Left forelimb (tissue), 1 donor: ENCODE data around the gene RRH.
"Not testable (repeated sequence)": the region's sequence is repeated elsewhere in the genome, so short reads cannot be mapped to it uniquely, and the experiment has no call there.

Source experiments
- DNase-seq: peaks from one replicate; pipeline ENCODE4 v3.0.0-alpha.2; 2018; ENCODE audit warnings: low spot score

Gene RRH, protein sequence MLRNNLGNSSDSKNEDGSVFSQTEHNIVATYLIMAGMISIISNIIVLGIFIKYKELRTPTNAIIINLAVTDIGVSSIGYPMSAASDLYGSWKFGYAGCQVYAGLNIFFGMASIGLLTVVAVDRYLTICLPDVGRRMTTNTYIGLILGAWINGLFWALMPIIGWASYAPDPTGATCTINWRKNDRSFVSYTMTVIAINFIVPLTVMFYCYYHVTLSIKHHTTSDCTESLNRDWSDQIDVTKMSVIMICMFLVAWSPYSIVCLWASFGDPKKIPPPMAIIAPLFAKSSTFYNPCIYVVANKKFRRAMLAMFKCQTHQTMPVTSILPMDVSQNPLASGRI

DNA sequence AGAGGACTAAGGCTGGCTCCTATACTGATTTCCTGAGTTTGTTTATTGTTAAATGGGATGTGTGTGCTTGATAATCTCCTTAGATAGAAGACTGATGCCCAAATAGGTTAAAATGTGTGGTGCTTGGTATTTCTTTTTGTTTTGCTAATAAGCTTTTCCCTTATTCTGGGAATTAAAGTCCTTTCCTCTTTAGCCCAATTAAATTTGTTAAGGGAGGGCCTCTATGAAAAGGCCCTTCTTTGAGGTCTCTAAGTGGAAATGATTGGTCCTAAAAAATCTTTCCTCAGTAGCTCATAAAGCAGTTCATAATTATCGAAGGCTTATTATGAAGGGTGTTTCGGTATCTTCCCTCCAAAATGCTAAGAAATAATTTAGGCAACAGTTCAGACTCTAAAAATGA is at the start of gene RRH:
Gene RRH, plus strand, starts transcription at position 301 of the 400 bp plus-strand sequence. Its CDS starts 56 bp downstream, at position 357.
- DNase-seq, result no peak

DNA sequence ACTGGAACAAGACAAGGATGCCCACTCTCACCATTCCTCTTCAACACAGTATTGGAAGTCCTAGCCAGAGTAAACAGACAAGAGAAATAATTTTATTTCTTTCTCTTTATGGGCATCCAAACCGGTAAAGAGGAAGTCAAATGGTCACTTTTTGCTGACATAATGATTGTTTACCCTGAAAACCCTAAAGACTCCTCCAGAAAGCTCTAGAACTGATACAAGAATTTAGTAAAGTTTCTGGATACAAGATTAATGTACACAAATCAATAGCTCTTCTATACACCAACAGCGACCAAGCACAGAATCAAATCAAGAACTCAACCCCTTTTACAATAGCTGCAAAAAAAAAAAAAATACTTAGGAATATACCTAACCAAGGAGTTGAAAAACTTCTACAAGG is 45.7 kb upstream of the RRH start:
- DNase-seq, result not testable (repeated sequence)

DNA sequence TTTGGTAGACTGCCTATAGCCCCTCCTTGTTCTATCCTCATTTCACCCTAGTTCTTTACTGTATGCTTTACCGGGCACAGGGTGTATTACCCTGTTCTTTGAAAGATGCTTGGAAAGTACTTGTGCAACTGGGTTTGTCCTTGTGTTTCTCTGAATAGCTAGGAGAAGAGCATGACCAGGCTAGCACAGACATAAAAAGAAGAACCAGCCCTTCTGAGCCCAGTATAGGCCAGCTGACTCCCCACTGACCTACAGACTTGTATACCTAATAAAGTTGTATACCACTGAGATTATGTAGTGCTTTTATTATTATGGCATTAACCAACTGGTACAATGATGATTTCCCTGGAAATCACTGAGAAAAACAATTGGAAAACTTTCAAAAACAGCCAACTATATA is 40.9 kb upstream of the RRH start:
- DNase-seq, result no peak

DNA sequence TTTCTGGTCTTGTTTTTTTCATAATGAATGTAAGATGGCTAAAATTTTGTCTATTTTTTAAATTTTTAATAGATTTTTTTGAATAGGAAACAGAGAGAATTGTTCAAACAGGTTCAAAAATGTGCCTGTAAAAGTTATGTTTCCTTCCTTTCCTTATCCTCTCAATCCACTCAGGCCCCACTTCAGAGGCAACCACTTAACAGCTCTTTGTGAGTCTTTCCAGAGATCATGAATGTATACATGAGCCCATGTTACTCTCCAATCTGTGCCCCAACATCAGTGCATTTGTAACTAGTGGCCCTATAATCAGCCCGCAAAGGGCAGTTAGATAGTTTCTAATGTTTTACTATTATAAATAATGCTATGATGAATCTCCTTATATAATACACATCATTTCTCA is 40.0 kb upstream of the RRH start:
- DNase-seq, result no peak

DNA sequence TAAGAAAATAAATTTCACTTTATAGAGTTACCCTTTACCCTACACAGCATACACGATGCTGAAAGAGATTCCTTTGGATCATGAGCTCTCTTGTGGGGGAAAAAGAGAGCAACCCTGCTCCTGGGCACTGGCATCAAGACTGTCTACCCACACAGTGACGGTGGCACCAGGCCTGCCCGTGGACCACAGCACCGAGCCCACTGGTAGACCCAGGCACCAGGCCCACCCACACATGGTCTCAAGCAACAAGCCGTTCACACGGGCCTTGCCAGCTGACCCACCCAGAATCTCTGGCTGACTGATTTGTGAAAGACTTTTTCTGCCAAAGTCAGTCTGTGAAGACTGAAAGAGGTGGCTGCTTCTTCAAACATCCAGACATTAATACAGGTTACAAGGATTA is 32.7 kb upstream of the RRH start:
- DNase-seq, result no peak

DNA sequence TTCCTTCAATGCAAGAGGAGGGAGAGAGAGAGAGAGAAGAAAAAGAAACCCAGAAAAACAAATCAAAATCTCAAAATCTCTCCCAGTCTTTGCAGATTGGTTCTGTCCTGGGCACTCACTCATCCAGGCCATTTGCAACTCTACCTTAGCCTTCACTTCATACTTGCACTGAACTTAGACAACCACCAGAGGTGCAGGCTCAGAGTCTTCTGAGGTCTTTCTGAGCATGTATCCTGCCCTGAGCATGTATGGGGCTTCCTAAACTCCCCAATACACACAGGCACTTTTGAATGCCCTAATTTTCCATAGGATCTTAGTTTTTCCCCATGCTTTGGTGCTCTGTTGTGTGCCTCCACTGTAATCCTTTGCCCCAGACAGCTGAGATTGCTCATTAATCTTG is 28.9 kb upstream of the RRH start:
- DNase-seq, result no peak

DNA sequence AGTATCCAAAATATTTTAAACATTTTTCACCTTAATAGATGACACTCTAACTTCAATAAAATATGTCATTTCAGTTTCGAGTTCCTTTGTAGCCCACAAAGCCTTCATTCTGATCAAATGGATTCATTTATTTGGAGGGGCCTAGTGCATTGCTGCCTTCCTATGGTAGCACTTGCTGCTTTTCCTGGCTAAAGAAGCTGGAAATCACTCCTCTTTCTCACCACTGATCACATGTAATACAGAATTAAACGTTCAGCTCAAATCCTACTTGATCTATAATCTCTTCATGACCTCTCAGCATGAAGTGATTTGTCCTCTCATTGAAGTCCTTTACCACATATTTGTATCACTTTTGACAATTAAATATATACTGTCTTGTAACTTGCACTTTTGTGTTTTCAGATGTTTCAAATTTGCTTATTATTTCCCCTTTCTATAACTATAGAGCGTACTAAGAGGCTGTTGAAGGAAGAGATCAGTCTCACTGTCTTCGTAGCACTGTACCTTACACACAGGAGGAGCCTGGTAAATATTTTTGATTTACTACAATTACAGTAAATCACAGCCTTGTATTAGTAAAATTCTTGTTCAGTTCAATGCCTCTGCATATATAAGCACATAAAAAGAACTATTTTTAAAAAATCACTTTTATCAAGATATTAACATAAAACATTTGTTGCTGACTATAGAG is 26.5 kb upstream of the RRH start:
- DNase-seq, result no peak

DNA sequence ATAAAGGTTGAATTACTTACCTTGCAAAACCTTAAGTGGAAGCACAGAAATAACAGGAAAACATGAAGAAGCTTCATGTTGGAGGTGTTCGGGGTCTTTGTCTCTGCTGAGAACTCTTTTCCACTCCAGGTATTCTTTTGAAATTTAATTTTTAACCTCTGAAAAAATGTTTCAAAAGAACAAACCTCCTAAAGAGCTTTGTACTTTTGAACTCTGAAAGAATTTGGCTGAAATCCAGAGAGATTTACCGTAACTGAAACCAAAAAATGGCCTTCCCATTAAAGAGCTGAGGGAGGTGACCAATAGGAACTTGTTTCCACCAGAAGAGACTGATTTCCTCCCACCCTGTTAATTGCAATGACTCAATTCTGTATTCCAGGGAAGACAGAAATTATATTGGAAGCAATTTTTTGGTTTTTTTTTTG is 25.9 kb upstream of the RRH start, which contains the start of gene CFI:
Gene CFI, minus strand, starts transcription at position 105 of the 425 bp plus-strand sequence. Its CDS starts 28 bp downstream, at position 77.
- DNase-seq, result no peak

DNA sequence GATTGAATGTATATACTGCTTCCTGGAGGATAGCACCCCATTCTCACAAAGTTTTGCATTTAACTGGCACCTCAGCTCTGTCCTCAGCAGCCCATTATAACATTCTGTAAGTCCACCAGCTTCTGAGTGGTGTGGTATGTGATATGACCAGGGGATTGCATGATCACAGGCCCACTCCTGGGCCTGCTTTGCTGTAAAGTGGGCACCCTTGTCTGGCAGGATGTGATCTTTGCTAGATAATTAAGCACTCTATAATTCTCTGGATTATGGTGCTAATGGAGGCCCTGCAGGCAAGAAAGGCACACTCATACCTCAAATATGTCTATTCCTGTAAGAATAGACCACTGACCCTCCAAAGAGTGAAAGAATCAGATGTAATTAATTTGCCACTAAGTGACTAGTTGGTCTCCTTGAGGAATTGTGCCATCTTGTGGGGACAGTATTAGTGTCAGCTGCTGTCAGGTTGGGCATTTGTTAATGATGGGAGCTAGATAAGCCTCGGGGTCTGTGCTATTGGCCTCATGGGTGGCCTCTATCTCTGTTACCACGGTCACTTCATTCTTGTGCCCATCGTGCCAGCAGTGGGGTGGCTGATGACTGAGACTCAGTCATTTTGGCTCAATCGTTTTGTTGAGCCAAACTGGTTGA is 23.7 kb upstream of the RRH start:
- DNase-seq, result no peak

DNA sequence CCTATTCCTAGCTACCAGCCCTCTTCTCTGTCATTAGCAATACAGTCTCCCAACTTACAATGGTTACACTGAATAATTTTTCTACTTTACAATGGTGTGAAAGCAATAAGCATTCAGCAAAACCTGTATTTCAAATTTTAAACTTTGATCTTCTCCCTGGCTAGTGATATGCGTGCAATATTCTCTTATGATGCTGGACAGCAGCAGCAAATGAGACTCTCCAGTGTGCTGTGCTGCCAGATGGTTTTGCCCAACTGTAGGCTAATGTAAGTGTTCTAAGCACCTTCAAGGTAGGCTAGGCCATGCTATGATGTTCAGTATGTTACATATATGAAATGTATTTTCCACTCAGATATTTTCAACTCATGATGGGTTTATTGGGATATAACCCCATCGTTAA is 18.1 kb upstream of the RRH start:
- no peak for DNase-seq

DNA sequence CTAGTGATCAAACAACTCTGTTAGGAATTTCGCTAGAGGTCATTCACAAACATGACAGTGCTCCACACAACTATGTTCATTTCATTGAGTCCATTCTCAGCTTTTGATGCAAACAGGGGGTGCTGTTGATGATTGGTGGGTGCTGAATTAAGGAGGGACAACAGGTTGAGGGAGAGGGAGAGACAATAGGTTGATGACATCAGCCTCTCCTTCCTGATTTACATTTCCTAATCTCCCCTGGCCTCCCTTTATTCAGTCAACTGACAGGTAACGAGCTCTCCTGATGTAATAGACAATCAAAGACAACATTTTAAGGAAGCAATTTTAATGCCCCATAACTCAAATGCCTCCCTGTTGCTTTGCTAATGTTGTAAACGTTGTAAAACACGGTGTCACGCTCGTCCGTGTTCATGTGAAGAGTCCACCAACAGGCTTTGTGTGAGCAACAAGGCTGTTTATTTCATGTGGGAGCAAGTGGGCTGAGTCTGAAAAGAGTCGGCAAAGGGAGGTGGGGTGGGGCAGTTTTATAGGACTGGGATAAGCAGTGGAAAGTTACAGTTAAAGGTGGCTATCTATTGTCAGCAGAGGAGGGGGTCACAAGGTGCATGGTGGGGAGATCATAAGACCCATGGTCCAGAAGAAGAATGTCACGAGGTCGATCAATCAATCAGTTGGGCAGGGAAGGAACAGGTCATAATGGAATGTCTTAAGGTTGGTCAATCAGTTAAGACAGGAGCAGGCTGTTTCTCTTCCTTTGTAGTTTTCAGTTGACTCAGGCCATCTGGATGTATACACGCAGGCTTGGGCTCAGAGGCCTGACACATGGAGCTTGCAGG is 17.0 kb upstream of the RRH start:
- DNase-seq, result no peak

DNA sequence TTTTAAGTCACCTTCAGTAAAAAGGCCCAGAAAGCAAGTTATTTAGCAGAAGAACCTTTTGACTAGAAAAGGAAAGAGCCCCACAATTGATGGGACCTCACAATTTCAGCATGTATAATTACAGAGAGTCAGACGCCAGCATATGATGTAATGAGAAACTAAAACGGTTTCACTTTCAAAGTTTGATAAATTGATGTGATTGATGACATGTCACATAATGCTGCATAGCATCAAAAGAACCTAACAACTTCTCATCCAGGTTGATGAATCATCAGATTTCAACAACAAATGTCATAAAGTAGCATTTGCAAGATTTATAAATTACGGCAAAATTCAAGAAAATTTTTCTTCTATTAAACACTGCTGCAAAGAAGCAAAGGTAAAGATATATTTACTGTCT is 16.1 kb upstream of the RRH start:
- no peak for DNase-seq

DNA sequence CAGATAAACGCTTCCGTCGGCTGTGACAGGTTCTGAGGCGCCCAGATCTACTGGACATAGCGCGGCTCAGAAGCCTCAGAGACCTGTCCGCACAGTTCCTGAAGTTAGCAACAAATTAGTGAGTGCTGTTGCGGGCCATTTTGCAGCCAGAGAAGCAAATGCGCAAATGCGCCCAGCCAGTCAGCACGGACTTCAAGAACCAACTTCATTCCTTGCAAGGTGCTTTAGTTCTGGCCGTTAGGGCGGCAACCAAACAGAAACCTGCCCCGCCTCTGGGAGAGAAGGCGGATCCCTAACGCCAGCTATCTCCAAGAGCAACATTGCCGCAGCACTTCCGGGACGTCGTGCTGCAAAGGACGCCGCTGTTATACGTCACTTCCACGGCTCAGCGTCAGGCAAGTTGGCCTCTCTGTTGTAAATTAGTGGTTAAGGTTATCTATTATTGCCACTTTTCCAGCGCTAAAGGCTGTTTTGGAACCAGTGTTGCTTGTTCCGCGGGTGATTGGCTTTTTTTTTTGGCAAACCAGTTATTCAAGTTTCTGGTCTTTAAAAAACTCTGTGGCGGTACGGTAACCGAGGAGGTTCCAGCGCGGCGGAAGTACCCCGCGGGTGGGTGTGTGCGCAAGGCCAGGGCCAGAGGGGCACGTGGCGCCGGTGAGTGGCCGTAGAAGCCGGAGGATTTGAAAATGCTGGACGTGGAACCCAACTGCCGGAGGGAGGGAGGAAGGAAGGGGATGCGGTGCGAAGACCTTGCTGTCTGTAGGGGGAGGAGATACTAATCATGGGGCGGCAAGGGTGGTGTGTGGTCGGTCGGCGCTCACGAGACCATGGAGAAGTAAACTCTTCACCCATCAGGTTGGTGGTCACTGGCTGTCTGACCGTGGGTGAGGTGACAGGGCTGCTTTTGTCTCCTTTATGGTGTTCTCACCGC is 12.4 kb upstream of the RRH start, which contains the start of gene GAR1:
Gene GAR1, plus strand, starts transcription at position 612 of the 931 bp plus-strand sequence. CDS start 403 bp downstream, outside the sequence.
- DNase-seq, result peak; percentile 89

DNA sequence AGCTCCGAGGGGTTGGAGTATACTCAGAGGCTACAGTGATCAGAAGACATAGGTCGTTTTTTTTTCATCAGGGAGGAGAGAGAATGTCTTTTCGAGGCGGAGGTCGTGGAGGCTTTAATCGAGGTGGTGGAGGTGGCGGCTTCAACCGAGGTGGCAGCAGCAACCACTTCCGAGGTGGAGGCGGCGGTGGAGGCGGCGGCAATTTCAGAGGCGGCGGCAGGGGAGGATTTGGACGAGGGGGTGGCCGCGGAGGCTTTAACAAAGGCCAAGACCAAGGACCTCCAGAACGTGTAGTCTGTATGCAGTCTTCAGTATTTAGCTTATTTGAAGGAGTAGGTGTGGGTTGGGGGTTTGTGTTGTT is 11.7 kb upstream of the RRH start:
- no peak for DNase-seq

DNA sequence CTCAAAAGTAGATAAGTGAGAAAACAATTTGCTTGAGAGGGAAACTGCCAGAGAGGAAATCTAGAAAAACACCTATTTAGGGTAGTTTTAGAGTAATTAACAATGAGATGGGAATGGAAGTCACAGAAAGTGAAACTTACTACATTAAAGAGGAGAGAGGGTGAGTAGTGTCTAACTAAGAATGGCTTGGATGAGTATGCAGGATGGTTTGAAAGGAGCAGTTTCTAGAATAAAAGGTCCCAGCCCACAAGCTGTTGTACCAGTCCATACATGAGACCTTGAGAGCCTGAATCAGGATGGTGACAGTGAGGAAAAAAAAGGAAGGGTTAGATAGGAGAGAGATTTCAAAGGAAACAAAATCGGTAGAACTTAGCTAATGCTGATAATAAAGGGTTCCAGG is 10.9 kb upstream of the RRH start:
- DNase-seq, result no peak

DNA sequence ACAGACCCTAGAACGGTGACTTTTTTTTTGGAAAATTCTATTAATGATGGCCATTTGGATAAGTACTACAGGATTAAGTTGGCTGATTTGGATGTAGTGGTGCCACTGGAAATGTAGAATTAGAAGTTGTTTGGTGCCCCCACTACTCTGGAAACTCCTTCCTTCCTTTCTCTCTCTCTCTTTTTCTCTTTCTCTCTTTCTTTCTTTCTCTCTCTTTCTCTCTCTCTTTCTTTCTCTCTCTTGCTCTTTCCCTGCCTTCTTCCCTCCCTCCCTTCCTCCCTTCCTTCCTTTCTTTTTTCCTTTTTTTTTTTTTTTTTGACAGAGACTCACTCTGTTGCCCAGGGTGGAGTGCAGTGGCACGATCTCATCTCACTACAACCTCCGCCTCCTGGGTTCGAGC is 9.5 kb upstream of the RRH start:
- DNase-seq, result no peak

DNA sequence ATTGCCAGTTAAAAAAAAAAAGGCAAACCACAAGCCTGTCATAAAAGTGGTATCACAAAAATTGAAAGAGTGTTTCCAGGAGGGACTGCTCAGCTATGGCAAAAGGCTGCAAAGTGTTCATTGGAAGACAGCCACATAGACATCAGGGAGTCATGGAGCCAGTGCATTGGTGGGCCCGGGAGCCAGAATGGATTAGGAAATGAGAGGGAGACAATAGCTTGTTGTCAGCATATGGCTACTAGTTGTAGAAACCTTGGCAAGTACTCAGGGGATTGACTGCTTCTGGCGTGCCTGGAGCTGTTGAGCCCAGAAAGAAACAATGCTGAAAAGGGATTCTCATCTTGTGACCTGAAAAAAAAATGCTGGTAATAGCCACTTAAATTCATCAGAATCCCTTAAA is 7.2 kb upstream of the RRH start:
- DNase-seq, result no peak

DNA sequence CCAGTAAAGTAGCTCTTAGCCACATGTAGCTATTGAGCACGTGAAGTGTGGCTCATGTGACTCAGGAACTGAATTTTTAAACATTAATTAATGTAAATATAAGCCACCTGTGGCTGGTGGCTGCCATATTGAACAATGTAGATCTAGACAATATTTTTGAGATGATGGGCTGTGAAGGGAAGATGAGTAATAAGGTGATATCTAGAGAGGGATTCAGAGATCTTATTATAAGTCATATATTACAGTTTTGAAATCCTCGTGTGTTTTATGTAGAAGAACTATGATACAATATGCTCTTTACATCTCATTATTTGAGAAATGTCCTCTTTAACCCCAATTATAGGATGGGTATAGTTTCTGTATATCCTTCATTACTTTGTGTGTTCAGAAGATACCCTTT is 6.6 kb upstream of the RRH start:
- DNase-seq, result no peak

DNA sequence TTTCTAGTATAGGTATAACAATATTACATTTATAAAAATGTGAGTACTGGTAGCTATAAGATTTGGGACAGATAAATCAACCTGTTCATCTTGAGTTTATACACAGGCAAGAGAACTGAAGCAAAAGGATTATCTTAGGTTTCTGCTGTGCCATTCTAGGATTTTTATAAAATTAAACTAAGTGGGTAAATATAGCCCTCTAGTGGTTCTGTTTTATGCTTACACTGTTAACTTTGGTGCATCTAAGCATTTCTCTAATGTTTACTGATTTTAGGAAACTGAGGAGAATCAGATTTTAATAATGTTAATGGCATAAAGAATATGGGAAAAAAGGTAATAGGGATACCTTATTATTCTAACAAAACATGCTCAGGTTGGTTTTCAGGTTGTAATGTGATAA is 1.1 kb upstream of the RRH start:
- DNase-seq, result no peak

DNA sequence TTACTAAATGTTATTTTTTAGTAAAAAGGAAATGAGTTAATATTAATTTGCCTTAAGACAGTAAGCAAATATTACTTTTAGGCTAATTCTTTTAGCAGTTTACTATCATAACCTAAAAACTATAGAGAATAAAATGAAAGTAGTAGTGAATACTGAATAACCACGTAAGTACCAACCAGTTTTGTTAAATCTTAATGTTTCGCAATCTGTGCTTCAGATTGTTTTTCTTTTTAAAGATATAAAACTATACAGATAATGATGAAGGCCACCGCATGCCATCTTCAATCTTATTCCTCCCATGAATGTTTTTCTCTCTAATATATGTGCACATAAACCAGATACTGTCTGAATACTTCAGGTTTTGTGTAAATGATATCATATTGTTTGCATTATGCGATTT is 6.0 kb downstream of the RRH start:
- no peak for DNase-seq

DNA sequence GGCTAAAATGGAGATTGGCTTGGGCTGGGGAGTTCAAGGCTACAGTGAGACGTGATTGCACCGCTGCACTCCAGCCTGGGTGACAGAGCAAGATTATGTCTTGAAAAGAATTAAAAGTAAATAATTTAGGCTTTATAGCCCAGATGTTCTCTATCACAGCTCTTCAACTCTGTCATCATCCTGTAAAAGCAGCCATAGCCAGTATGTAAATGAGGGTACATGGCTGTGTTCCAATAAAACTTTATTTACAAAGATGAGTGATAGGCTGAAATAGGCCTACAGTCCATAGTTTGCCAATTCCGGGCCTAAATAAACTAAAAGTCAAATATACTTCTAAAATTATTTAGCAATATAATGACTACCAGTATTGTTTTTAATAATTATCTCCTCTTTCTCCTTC is 9.2 kb downstream of the RRH start:
- DNase-seq, result no peak
